Astrocyte (in vitro differentiated cells and primary cell): ENCODE results near the gene TP73. TPM values are rescaled to one million over a fixed set of nuclear protein-coding genes. Genes with fewer than 3 reads are reported as not detected.

ENCODE experiments used
- DNase-seq: peaks from one replicate; pipeline ENCODE4 v3.0.0-alpha.2; 2010; ENCODE audit warnings: low read depth
- FAIRE-seq: peaks from 2 replicates; lab custom pipeline; 2011; peaks lifted over from hg19 to GRCh38; lab: Jason Lieb, UNC
- H2AFZ ChIP-seq: 2 replicates; pipeline ENCODE4 v1.6.0; 2012; ENCODE audit warnings: low read depth, low read length, inconsistent platforms
- H3K27ac ChIP-seq: 2 replicates; pipeline ENCODE4 v1.5.1; 2011; ENCODE audit warnings: low read depth, low read length, inconsistent platforms
- H3K27me3 ChIP-seq: 2 replicates; pipeline ENCODE4 v1.6.0; 2011; ENCODE audit warnings: low read length, inconsistent platforms; ENCODE audit not compliant: insufficient read depth
- H3K36me3 ChIP-seq: 2 replicates; pipeline ENCODE4 v1.5.1; 2011; ENCODE audit warnings: low read length, inconsistent platforms; ENCODE audit not compliant: insufficient read depth
- H3K4me1 ChIP-seq: 2 replicates; pipeline ENCODE4 v1.5.1; 2011; ENCODE audit warnings: low read length, inconsistent platforms; ENCODE audit not compliant: insufficient read depth
- H3K4me2 ChIP-seq: 2 replicates; pipeline ENCODE4 v1.6.0; 2012; ENCODE audit warnings: low read length, inconsistent platforms
- H3K4me3 ChIP-seq: 2 replicates; pipeline ENCODE4 v1.5.1; 2011; ENCODE audit warnings: low read depth, mild to moderate bottlenecking, low read length, inconsistent platforms; ENCODE audit not compliant: insufficient read depth
- H3K79me2 ChIP-seq: 2 replicates; pipeline ENCODE4 v1.6.0; 2012; ENCODE audit warnings: mild to moderate bottlenecking, low read length, inconsistent platforms; ENCODE audit not compliant: insufficient read depth
- H3K9ac ChIP-seq: 2 replicates; pipeline ENCODE4 v1.6.0; 2012; ENCODE audit warnings: mild to moderate bottlenecking, low read length, inconsistent platforms
- H3K9me3 ChIP-seq: 2 replicates; pipeline ENCODE4 v1.5.1; 2012; ENCODE audit warnings: low read depth, mild to moderate bottlenecking, low read length, inconsistent platforms; ENCODE audit not compliant: insufficient read depth
- H4K20me1 ChIP-seq: 2 replicates; pipeline ENCODE4 v1.6.0; 2012; ENCODE audit warnings: low read length, inconsistent platforms; ENCODE audit not compliant: insufficient read depth
- H3K27ac Mint-ChIP-seq: one replicate; pipeline ENCODE4 v1.8.0; 2021; ENCODE audit warnings: mild to moderate bottlenecking, mixed read lengths; ENCODE audit not compliant: unreplicated experiment
- H3K27me3 Mint-ChIP-seq: one replicate; pipeline ENCODE4 v1.8.0; 2021; ENCODE audit warnings: low read depth, mixed read lengths; ENCODE audit not compliant: unreplicated experiment
- H3K36me3 Mint-ChIP-seq: one replicate; pipeline ENCODE4 v1.8.0; 2021; ENCODE audit warnings: low read depth, mixed read lengths; ENCODE audit not compliant: unreplicated experiment
- H3K4me1 Mint-ChIP-seq: one replicate; pipeline ENCODE4 v1.8.0; 2021; ENCODE audit warnings: low read depth, mixed read lengths; ENCODE audit not compliant: unreplicated experiment
- H3K4me3 Mint-ChIP-seq: one replicate; pipeline ENCODE4 v1.8.0; 2021; ENCODE audit warnings: mild to moderate bottlenecking, moderate library complexity, mixed read lengths; ENCODE audit not compliant: unreplicated experiment
- H3K9me3 Mint-ChIP-seq: one replicate; pipeline ENCODE4 v1.8.0; 2021; ENCODE audit warnings: mild to moderate bottlenecking, mixed read lengths; ENCODE audit not compliant: unreplicated experiment
- EZH2 ChIP-seq: IDR thresholded peaks from 2 replicates; pipeline ENCODE4 v1.6.1; 2012; ENCODE audit warnings: mild to moderate bottlenecking, low read length, inconsistent platforms; ENCODE audit not compliant: insufficient read depth
- total RNA-seq: library from RNA; stranded (reverse); gene quantifications from 2 replicates; pipeline ENCODE4 v1.2.1, GENCODE V29; 2021
- TF ChIP-seq, protein P1 (sequence below): IDR thresholded peaks from 2 replicates; pipeline ENCODE4 v1.5.1; 2011; ENCODE audit warnings: low read depth, mild to moderate bottlenecking, inconsistent platforms, low read length, moderate library complexity; ENCODE audit not compliant: insufficient read depth

TP73 gene
- total RNA-seq, 1 donor from 2014 or later, result 0.18 TPM

DNA sequence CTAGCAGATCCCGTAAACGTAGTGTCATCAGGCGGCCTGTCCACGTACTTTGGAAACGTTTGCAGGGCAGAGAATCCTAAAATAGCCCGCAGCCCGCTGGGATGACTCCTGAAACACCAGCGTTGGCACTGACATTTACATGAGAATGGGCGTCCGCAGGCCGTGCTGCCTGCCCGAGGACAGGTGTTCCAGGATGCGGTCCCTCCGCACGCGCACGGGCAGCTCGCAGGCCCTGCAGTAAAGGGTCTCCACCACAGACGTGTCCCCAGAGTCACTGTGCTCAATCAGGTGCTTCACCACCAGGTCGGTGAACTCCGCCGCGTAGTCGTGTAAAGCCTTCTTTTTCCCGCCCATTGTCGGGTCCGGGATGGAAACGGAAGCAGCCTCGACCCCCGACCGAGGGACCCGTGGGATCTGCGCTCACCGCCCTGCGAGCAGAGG lies 94.1 kb downstream of the TP73 start:
- DNase-seq (no peak), FAIRE-seq (no peak)
- H3K9ac ChIP-seq, result peak overlapping the region; percentile 77
- no peaks in the 10 kb centered on the region for H3K9me3 ChIP-seq
- peak overlapping the region; percentile 58 for H3K27ac Mint-ChIP-seq
- H4K20me1 ChIP-seq, result peaks cover 22% of the 10 kb centered on the region
- H3K27me3 Mint-ChIP-seq, result peaks cover 7% of the 10 kb centered on the region
- H2AFZ ChIP-seq, result peak overlapping the region; percentile 75
- peaks cover 3% of the 10 kb centered on the region for H3K79me2 ChIP-seq
- peak overlapping the region; percentile 63 for H3K4me3 ChIP-seq
- no peaks in the 10 kb centered on the region for H3K4me1 Mint-ChIP-seq
- peaks cover 5% of the 10 kb centered on the region for H3K36me3 Mint-ChIP-seq
- no peak for TF ChIP-seq EZH2
- TF ChIP-seq, protein P1, sequence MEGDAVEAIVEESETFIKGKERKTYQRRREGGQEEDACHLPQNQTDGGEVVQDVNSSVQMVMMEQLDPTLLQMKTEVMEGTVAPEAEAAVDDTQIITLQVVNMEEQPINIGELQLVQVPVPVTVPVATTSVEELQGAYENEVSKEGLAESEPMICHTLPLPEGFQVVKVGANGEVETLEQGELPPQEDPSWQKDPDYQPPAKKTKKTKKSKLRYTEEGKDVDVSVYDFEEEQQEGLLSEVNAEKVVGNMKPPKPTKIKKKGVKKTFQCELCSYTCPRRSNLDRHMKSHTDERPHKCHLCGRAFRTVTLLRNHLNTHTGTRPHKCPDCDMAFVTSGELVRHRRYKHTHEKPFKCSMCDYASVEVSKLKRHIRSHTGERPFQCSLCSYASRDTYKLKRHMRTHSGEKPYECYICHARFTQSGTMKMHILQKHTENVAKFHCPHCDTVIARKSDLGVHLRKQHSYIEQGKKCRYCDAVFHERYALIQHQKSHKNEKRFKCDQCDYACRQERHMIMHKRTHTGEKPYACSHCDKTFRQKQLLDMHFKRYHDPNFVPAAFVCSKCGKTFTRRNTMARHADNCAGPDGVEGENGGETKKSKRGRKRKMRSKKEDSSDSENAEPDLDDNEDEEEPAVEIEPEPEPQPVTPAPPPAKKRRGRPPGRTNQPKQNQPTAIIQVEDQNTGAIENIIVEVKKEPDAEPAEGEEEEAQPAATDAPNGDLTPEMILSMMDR, result no peak
- H3K9me3 Mint-ChIP-seq, result no peaks in the 10 kb centered on the region
- H3K36me3 ChIP-seq, result no peaks in the 10 kb centered on the region
- peak overlapping the region; percentile 87 for H3K4me2 ChIP-seq
- H3K27ac ChIP-seq, result no peak overlapping the region
- H3K4me1 ChIP-seq, result peaks cover 3% of the 10 kb centered on the region
- H3K27me3 ChIP-seq, result peaks cover 11% of the 10 kb centered on the region
- peak overlapping the region; percentile 90 for H3K4me3 Mint-ChIP-seq

DNA sequence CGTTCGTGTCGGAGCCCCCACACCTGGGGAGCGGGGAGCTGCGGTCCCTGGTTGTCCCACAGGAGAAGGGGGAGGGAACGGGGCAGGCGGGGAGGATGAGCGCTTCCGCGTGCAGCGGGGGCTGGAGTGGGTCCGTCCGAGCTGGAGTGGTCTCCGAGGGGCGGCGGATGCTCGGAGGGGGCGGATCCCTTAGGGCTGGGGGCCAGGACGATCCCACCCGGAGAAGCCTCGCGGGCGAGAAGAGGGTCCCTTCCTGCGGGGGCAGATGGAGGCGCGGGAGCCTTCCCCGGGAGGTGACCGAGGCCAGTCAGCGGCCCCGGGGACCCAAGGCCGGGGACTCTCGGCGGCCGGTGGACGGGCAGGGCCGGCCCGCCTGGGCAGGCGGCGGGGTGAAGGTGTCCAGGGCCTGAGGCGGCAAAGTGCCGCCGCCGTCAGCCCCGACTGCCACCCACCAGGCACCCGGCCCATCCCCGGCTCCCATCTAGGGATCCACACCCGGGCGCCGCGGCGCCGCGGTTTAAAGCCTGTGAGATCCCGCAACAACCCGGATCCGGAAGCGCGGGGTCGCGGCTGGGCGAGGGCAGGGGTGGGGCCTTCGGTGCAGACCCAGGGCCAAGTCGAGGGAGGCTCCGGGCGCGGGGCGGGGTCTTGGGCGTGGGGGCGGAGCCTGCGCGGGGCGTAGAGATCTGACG lies 94.7 kb downstream of the TP73 start:
- Mint-ChIP-seq H3K36me3 (peaks cover 2% of the 10 kb centered on the region), H3K27ac (no peak overlapping the region), H3K9me3 (no peaks in the 10 kb centered on the region), H3K27me3 (peaks cover 8% of the 10 kb centered on the region), H3K4me1 (no peaks in the 10 kb centered on the region), H3K4me3 (peak overlapping the region; percentile 90)
- Histone ChIP-seq H3K27ac (no peak overlapping the region), H2AFZ (peak overlapping the region; percentile 75), H3K9me3 (no peaks in the 10 kb centered on the region), H3K4me2 (peak overlapping the region; percentile 87), H3K9ac (peak overlapping the region; percentile 77), H4K20me1 (peaks cover 22% of the 10 kb centered on the region), H3K36me3 (no peaks in the 10 kb centered on the region), H3K79me2 (peaks cover 3% of the 10 kb centered on the region), H3K4me1 (peaks cover 3% of the 10 kb centered on the region), H3K4me3 (peak overlapping the region; percentile 63), H3K27me3 (peaks cover 11% of the 10 kb centered on the region)
- TF ChIP-seq EZH2, result no peak
- TF ChIP-seq, protein P1, result no peak
- DNase-seq (peak; percentile 48), FAIRE-seq (no peak)

DNA sequence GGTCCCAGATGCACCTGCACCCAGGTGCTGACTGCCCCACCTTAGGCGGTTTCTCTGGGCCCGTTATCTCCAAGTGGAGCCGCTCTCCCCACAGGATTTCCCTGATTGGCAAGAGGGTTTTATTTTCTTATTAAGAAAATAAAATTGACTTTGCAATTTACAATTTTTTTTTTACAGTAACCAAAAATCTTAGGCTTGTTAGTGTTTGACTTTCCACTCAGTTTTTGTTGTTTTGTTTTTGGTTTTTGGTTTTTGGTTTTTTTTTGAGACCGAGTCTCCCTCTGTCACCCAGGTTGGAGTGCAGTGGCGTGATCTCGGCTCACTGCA lies 95.2 kb downstream of the TP73 start:
- Mint-ChIP-seq H3K9me3 (no peaks in the 10 kb centered on the region), H3K27ac (peak overlapping the region; percentile 34), H3K36me3 (peaks cover 2% of the 10 kb centered on the region), H3K4me3 (peak overlapping the region; percentile 81), H3K4me1 (no peaks in the 10 kb centered on the region), H3K27me3 (peaks cover 12% of the 10 kb centered on the region)
- H3K4me3 ChIP-seq, result peak overlapping the region; percentile 63
- H3K79me2 ChIP-seq, result peaks cover 3% of the 10 kb centered on the region
- peaks cover 11% of the 10 kb centered on the region for H3K27me3 ChIP-seq
- peak overlapping the region; percentile 87 for H3K4me2 ChIP-seq
- no peak overlapping the region for H3K27ac ChIP-seq
- H2AFZ ChIP-seq, result peak overlapping the region; percentile 75
- peak overlapping the region; percentile 77 for H3K9ac ChIP-seq
- no peak for TF ChIP-seq EZH2
- TF ChIP-seq, protein P1, result no peak
- no peaks in the 10 kb centered on the region for H3K36me3 ChIP-seq
- peaks cover 22% of the 10 kb centered on the region for H4K20me1 ChIP-seq
- DNase-seq (no peak), FAIRE-seq (no peak)
- H3K4me1 ChIP-seq, result peaks cover 3% of the 10 kb centered on the region
- H3K9me3 ChIP-seq, result no peaks in the 10 kb centered on the region
